ENCODE measurements around the gene SCG2.

- TF ChIP-seq TEAD4 (CRISPR knock-in tag; IDR thresholded peaks at IDR 0.05) = no peak
- no peak for TF ChIP-seq ZNF671 (CRISPR knock-in tag; IDR thresholded peaks at IDR 0.05)
- no peak for TF ChIP-seq CTCF (IDR thresholded peaks at IDR 0.05)
- TF ChIP-seq, protein P1, sequence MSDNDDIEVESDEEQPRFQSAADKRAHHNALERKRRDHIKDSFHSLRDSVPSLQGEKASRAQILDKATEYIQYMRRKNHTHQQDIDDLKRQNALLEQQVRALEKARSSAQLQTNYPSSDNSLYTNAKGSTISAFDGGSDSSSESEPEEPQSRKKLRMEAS (CRISPR knock-in tag; IDR thresholded peaks at IDR 0.05) = no peak
- no peak for TF ChIP-seq CREM (CRISPR knock-in tag; IDR thresholded peaks at IDR 0.05)
- TF ChIP-seq, protein P2, sequence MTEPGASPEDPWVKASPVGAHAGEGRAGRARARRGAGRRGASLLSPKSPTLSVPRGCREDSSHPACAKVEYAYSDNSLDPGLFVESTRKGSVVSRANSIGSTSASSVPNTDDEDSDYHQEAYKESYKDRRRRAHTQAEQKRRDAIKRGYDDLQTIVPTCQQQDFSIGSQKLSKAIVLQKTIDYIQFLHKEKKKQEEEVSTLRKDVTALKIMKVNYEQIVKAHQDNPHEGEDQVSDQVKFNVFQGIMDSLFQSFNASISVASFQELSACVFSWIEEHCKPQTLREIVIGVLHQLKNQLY (CRISPR knock-in tag; IDR thresholded peaks at IDR 0.05) = no peak
- TF ChIP-seq CDX4 (CRISPR knock-in tag; IDR thresholded peaks at IDR 0.05; ENCODE audit: borderline replicate concordance) = no peak
- no peak for TF ChIP-seq CBFB (CRISPR knock-in tag; IDR thresholded peaks at IDR 0.05; ENCODE audit: low read depth)
- TF ChIP-seq E2F1 (CRISPR knock-in tag; IDR thresholded peaks at IDR 0.05) = no peak
- no peak for TF ChIP-seq NR2C2 (CRISPR knock-in tag; IDR thresholded peaks at IDR 0.05)
- no peak for TF ChIP-seq FOXP1 (CRISPR knock-in tag; IDR thresholded peaks at IDR 0.05; ENCODE audit: borderline replicate concordance)
- TF ChIP-seq ZNF423 (CRISPR knock-in tag; IDR thresholded peaks at IDR 0.05) = no peak
- TF ChIP-seq IRF2 (CRISPR knock-in tag; IDR thresholded peaks at IDR 0.05; ENCODE audit: borderline replicate concordance, low read depth) = no peak
- TF ChIP-seq ATF1 (CRISPR knock-in tag; IDR thresholded peaks at IDR 0.05) = no peak
Observed at GRCh38 chr2:223611061-223611460, 8.9 kb upstream of the SCG2 start.
